DND-41 (cell line): ENCODE measurements around the gene ADNP2.

ENCODE experiments used
- ATAC-seq: fragments of 200-7000 bp; cut with Tn5 transposase; 3 replicates; pipeline ENCODE4 v1.9.1; 2021; ENCODE audit warnings: low read depth; ENCODE audit not compliant: insufficient read depth
- DNase-seq: peaks from one replicate; pipeline ENCODE4 v3.0.0-alpha.2; 2020
- H2AFZ ChIP-seq: 2 replicates; pipeline ENCODE4 v1.6.0; 2012; ENCODE audit warnings: low read depth, low read length
- H3K27ac ChIP-seq: 2 replicates; pipeline ENCODE4 v1.5.1; 2012; ENCODE audit warnings: low read length, inconsistent platforms
- H3K27me3 ChIP-seq: fragments of 200-600 bp; sonication (generic); 2 replicates; pipeline ENCODE4 v1.6.0; 2012; ENCODE audit warnings: low read length, mild to moderate bottlenecking, inconsistent platforms; ENCODE audit not compliant: insufficient read depth, poor library complexity
- H3K36me3 ChIP-seq: 2 replicates; pipeline ENCODE4 v1.5.1; 2012; ENCODE audit warnings: low read length, inconsistent platforms; ENCODE audit not compliant: insufficient read depth
- H3K4me1 ChIP-seq: 2 replicates; pipeline ENCODE4 v1.5.1; 2012; ENCODE audit warnings: mild to moderate bottlenecking, low read length; ENCODE audit not compliant: insufficient read depth
- H3K4me2 ChIP-seq: 2 replicates; pipeline ENCODE4 v1.6.0; 2012; ENCODE audit warnings: mild to moderate bottlenecking, moderate library complexity, low read length, inconsistent platforms; ENCODE audit not compliant: insufficient read depth
- H3K4me3 ChIP-seq, 2 experiments: fragments of 200-600 bp in 1 of 2; shearing (Covaris generic) in 1 of 2; 2 replicates each; pipeline ENCODE4 v1.5.1; 2012 to 2016; ENCODE audit warnings: inconsistent platforms in 2 of 2, low read length in 2 of 2, mild to moderate bottlenecking in 2 of 2, low read depth in 1 of 2, moderate library complexity in 1 of 2
- H3K79me2 ChIP-seq: 2 replicates; pipeline ENCODE4 v1.6.0; 2012; ENCODE audit warnings: low read length, inconsistent platforms; ENCODE audit not compliant: insufficient read depth
- H3K9ac ChIP-seq: 2 replicates; pipeline ENCODE4 v1.6.0; 2012; ENCODE audit warnings: low read depth, mild to moderate bottlenecking, inconsistent platforms, low read length, moderate library complexity
- H3K9me3 ChIP-seq: 2 replicates; pipeline ENCODE4 v1.5.1; 2012; ENCODE audit warnings: low read length, moderate library complexity, mild to moderate bottlenecking, inconsistent platforms; ENCODE audit not compliant: insufficient read depth, severe bottlenecking
- H4K20me1 ChIP-seq: 2 replicates; pipeline ENCODE4 v1.6.0; 2012; ENCODE audit warnings: low read length; ENCODE audit not compliant: insufficient read depth
- EZH2 ChIP-seq: IDR thresholded peaks from 3 replicates; pipeline ENCODE4 v1.6.1; 2012; ENCODE audit warnings: borderline replicate concordance, low read depth, mild to moderate bottlenecking, moderate library complexity, low read length, inconsistent platforms; ENCODE audit not compliant: severe bottlenecking
- TF ChIP-seq, protein P1 (sequence below): IDR thresholded peaks from 2 replicates; pipeline ENCODE4 v1.5.1; 2012; ENCODE audit warnings: borderline replicate concordance, low read length, moderate library complexity, mild to moderate bottlenecking; ENCODE audit not compliant: poor library complexity, severe bottlenecking; ENCODE audit errors: extremely low read depth

ADNP2 gene

DNA sequence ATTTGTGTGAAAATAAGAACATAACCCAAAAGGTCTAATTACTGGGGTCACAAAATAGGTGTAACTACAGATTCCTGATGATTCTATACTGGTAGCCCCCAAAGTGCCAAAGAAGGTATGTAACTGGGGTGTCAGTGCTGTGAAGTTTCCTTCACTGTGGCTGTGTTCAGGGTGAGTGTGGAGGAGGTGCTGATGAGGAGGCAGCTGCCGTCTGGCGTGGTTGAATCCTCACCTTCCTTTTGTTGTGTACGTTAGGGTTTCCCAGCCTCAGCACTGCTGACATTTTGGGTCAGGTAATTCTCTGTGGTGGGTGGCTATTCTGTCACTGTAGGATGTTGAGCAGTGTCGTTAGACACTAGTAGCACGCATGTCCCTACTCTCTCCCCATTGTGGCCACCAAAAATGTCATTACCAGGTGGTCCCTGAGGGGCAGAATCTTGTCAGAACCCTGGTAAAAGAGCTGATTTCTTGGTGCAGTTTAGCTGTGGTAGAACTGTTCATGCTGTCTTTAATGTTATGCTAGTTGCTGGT lies 31.5 kb downstream of the ADNP2 start:
- Histone ChIP-seq H3K4me1 (no peaks in the 10 kb centered on the region), H3K27ac (no peak overlapping the region), H3K79me2 (no peaks in the 10 kb centered on the region), H3K4me2 (no peak overlapping the region), H4K20me1 (peaks cover 29% of the 10 kb centered on the region), H3K9ac (no peak overlapping the region), H3K36me3 (peaks cover 44% of the 10 kb centered on the region), H3K27me3 (no peaks in the 10 kb centered on the region), H3K9me3 (no peaks in the 10 kb centered on the region), H3K4me3 (no peak overlapping the region), H2AFZ (no peak overlapping the region)
- DNase-seq (no peak), ATAC-seq (no peak)
- TF ChIP-seq, protein P1, sequence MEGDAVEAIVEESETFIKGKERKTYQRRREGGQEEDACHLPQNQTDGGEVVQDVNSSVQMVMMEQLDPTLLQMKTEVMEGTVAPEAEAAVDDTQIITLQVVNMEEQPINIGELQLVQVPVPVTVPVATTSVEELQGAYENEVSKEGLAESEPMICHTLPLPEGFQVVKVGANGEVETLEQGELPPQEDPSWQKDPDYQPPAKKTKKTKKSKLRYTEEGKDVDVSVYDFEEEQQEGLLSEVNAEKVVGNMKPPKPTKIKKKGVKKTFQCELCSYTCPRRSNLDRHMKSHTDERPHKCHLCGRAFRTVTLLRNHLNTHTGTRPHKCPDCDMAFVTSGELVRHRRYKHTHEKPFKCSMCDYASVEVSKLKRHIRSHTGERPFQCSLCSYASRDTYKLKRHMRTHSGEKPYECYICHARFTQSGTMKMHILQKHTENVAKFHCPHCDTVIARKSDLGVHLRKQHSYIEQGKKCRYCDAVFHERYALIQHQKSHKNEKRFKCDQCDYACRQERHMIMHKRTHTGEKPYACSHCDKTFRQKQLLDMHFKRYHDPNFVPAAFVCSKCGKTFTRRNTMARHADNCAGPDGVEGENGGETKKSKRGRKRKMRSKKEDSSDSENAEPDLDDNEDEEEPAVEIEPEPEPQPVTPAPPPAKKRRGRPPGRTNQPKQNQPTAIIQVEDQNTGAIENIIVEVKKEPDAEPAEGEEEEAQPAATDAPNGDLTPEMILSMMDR = no peak
- no peak for TF ChIP-seq EZH2

GRCh38 chr18:80143881-80144280 lies 34.8 kb downstream of the ADNP2 start:
- no peaks in the 10 kb centered on the region for H3K27me3 ChIP-seq
- DNase-seq (no peak), ATAC-seq (no peak)
- H3K36me3 ChIP-seq = peaks cover 23% of the 10 kb centered on the region
- H2AFZ ChIP-seq = no peak overlapping the region
- H3K9ac ChIP-seq = no peak overlapping the region; the same call in 1 of the 2 replicates
- TF ChIP-seq EZH2 = no peak
- TF ChIP-seq, protein P1 = no peak
- no peak overlapping the region for H3K4me3 ChIP-seq
- H3K4me2 ChIP-seq = no peak overlapping the region
- H3K9me3 ChIP-seq = no peaks in the 10 kb centered on the region
- peaks cover 15% of the 10 kb centered on the region for H3K4me1 ChIP-seq
- H3K79me2 ChIP-seq = no peaks in the 10 kb centered on the region
- peaks cover 11% of the 10 kb centered on the region; the same call in 1 of the 2 replicates for H4K20me1 ChIP-seq
- no peak overlapping the region for H3K27ac ChIP-seq

GRCh38 chr18:80145196-80145804 lies 36.2 kb downstream of the ADNP2 start:
- Histone ChIP-seq H3K9ac (no peak overlapping the region), H3K36me3 (peaks cover 15% of the 10 kb centered on the region), H3K4me1 (peaks cover 15% of the 10 kb centered on the region), H3K27me3 (no peaks in the 10 kb centered on the region), H3K4me3 (no peak overlapping the region), H3K4me2 (no peak overlapping the region), H2AFZ (no peak overlapping the region), H3K79me2 (no peaks in the 10 kb centered on the region), H3K9me3 (no peaks in the 10 kb centered on the region), H3K27ac (no peak overlapping the region), H4K20me1 (peaks cover 8% of the 10 kb centered on the region; the same call in 1 of the 2 replicates)
- no peak for DNase-seq
- ATAC-seq = no peak
- no peak for TF ChIP-seq EZH2
- TF ChIP-seq, protein P1 = no peak
